Cerebellar nuclear complex (tissue), 1 donor: ENCODE results near the gene ZNF668.

ENCODE experiments used
- DNase-seq, 2 experiments: peaks; one replicate each; lab custom pipeline; 2025; lab: John Stamatoyannopoulos, UW

The ZNF668 gene

GRCh38 chr16:31073970-31074813 is at the start of gene ZNF668, which contains the start of gene ZNF646:
Gene ZNF668, minus strand, starts transcription at chr16:31074240. Its CDS starts 9,781 bp downstream, at chr16:31064459.
Gene ZNF646, plus strand, starts transcription at chr16:31074422. Its CDS starts 1,903 bp downstream, at chr16:31076325.
- peak; percentile 84 to 94 for DNase-seq

GRCh38 chr16:31120129-31120528 is 46.1 kb upstream of the ZNF668 start:
- no peak for DNase-seq

- DNase-seq: no peak
These were observed 44.4 kb upstream of the ZNF668 start for GRCh38 chr16:31118223-31119155.

GRCh38 chr16:31117384-31118222 is 43.6 kb upstream of the ZNF668 start, which contains the start of gene KAT8:
Gene KAT8, plus strand, starts transcription at chr16:31117664. Its CDS starts 18 bp downstream, at chr16:31117682.
- peak; percentile 90 to 95 for DNase-seq

GRCh38 chr16:31114468-31114867 is 40.4 kb upstream of the ZNF668 start:
- DNase-seq: no peak

GRCh38 chr16:31113121-31114120 is 39.4 kb upstream of the ZNF668 start:
- DNase-seq: no peak

- DNase-seq: no peak
These were observed 38.7 kb upstream of the ZNF668 start for GRCh38 chr16:31112711-31113110.

- DNase-seq: no peak
These were observed 37.9 kb upstream of the ZNF668 start for GRCh38 chr16:31111881-31112466.

GRCh38 chr16:31110106-31111034 is 36.3 kb upstream of the ZNF668 start:
- DNase-seq: no peak

GRCh38 chr16:31109622-31110021 is 35.6 kb upstream of the ZNF668 start:
- DNase-seq: no peak

- no peak for DNase-seq
These were observed 34.9 kb upstream of the ZNF668 start for GRCh38 chr16:31108794-31109558.

GRCh38 chr16:31108035-31108793 is 34.2 kb upstream of the ZNF668 start, which contains the start of gene BCKDK:
Gene BCKDK, plus strand, starts transcription at chr16:31108386. Its CDS starts 838 bp downstream, at chr16:31109224.
- peak in 1 of 2 experiments; percentile 40 for DNase-seq

GRCh38 chr16:31107465-31107867 is 33.4 kb upstream of the ZNF668 start:
- DNase-seq: no peak

GRCh38 chr16:31106509-31107464 is 32.7 kb upstream of the ZNF668 start:
- DNase-seq: no peak

- DNase-seq: peak in 1 of 2 experiments; percentile 29
These were observed 31.7 kb upstream of the ZNF668 start for GRCh38 chr16:31105677-31106213.
